ENCODE data around the gene NEU3.
"Not testable (repeated sequence)": the region's sequence is repeated elsewhere in the genome, so short reads cannot be mapped to it uniquely, and the experiment has no call there.

Gene NEU3

GRCh38 chr11:75011357-75011756, 22.6 kb downstream of the NEU3 start:
- no peak overlapping the region for H3K9ac ChIP-seq (ENCODE audit: low read depth in 1 of 2, low read length in 2 of 2)
- no peak overlapping the region for H3K4me3 ChIP-seq (ENCODE audit: low read depth in 1 of 2, low read length in 2 of 2)
- no peaks in the 10 kb centered on the region for H3K9me3 ChIP-seq (ENCODE audit: control insufficient read depth in 1 of 2, low read length in 2 of 2)
- H3K27me3 ChIP-seq (ENCODE audit: control insufficient read depth in 1 of 2, insufficient read depth in 2 of 2, low read length in 2 of 2): no peaks in the 10 kb centered on the region
- H3K36me3 ChIP-seq (ENCODE audit: control insufficient read depth in 1 of 2, insufficient read depth in 2 of 2, low read length in 2 of 2): peaks cover 5 to 12% of the 10 kb centered on the region in 2 donors
- no peak overlapping the region for H3K27ac ChIP-seq (ENCODE audit: low read depth, low read length)
- no peaks in the 10 kb centered on the region for H3K4me1 ChIP-seq (ENCODE audit: control insufficient read depth in 1 of 2, insufficient read depth in 2 of 2, low read length in 2 of 2)

GRCh38 chr11:75011872-75012271, 23.1 kb downstream of the NEU3 start:
- Histone ChIP-seq H3K4me3 (ENCODE audit: low read depth in 1 of 2, low read length in 2 of 2) (no peak overlapping the region), H3K9ac (ENCODE audit: low read depth in 1 of 2, low read length in 2 of 2) (no peak overlapping the region), H3K27ac (ENCODE audit: low read depth, low read length) (no peak overlapping the region), H3K27me3 (ENCODE audit: control insufficient read depth in 1 of 2, insufficient read depth in 2 of 2, low read length in 2 of 2) (no peaks in the 10 kb centered on the region), H3K36me3 (ENCODE audit: control insufficient read depth in 1 of 2, insufficient read depth in 2 of 2, low read length in 2 of 2) (peaks cover 0 to 7% of the 10 kb centered on the region in 2 donors), H3K4me1 (ENCODE audit: control insufficient read depth in 1 of 2, insufficient read depth in 2 of 2, low read length in 2 of 2) (no peaks in the 10 kb centered on the region), H3K9me3 (ENCODE audit: control insufficient read depth in 1 of 2, low read length in 2 of 2) (no peaks in the 10 kb centered on the region)

DNA sequence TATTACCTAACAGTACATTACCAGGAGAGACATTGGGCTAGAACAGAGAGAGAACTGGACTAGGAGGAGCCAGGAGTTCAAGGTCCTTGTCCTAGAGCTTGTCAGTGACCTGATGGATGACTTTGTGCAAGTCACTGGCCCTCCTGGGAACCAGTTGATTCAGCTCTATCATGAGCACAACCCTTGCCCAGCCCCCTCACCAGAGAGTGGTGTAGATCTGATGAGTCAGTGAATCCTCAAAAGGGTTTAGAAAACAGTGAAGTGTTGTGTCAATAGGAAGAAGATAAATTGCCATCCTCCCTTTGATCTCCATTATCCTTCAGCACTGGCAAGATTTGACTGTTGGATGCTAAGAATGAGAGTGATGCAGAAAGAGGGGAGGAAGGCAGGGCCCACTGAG, 24.3 kb downstream of the NEU3 start:
- H3K4me1 ChIP-seq (ENCODE audit: control insufficient read depth in 1 of 2, insufficient read depth in 2 of 2, low read length in 2 of 2): no peaks in the 10 kb centered on the region
- H3K9ac ChIP-seq (ENCODE audit: low read depth in 1 of 2, low read length in 2 of 2): no peak overlapping the region
- H3K4me3 ChIP-seq (ENCODE audit: low read depth in 1 of 2, low read length in 2 of 2): no peak overlapping the region
- no peaks in the 10 kb centered on the region for H3K9me3 ChIP-seq (ENCODE audit: control insufficient read depth in 1 of 2, low read length in 2 of 2)
- H3K27ac ChIP-seq (ENCODE audit: low read depth, low read length): no peak overlapping the region
- peaks cover 0 to 3% of the 10 kb centered on the region in 2 donors for H3K36me3 ChIP-seq (ENCODE audit: control insufficient read depth in 1 of 2, insufficient read depth in 2 of 2, low read length in 2 of 2)
- no peaks in the 10 kb centered on the region for H3K27me3 ChIP-seq (ENCODE audit: control insufficient read depth in 1 of 2, insufficient read depth in 2 of 2, low read length in 2 of 2)

DNA sequence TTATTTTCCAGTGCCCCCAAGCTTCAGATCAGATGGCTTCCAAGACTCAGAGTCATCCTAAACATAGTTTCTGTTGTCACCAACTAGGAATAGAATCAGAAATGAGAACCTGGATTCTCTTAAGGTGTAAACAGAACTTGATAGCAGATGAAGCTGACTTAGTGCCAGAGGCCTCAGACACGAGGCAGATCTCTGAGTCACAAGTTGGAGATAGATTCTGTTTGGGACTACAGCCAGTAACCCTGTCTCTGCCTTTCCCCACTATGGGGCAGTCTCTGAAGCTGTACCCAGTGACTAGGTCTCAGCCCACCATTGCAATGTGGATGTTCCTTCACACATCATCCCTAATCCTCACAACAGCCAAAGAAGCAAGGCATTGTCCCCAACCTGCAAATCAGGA, 25.4 kb downstream of the NEU3 start:
- H3K4me3 ChIP-seq (ENCODE audit: low read depth in 1 of 2, low read length in 2 of 2): no peak overlapping the region
- peaks cover 0 to 3% of the 10 kb centered on the region in 2 donors for H3K36me3 ChIP-seq (ENCODE audit: control insufficient read depth in 1 of 2, insufficient read depth in 2 of 2, low read length in 2 of 2)
- H3K4me1 ChIP-seq (ENCODE audit: control insufficient read depth in 1 of 2, insufficient read depth in 2 of 2, low read length in 2 of 2): no peaks in the 10 kb centered on the region
- H3K27me3 ChIP-seq (ENCODE audit: control insufficient read depth in 1 of 2, insufficient read depth in 2 of 2, low read length in 2 of 2): no peaks in the 10 kb centered on the region
- no peak overlapping the region for H3K9ac ChIP-seq (ENCODE audit: low read depth in 1 of 2, low read length in 2 of 2)
- no peaks in the 10 kb centered on the region for H3K9me3 ChIP-seq (ENCODE audit: control insufficient read depth in 1 of 2, low read length in 2 of 2)
- H3K27ac ChIP-seq (ENCODE audit: low read depth, low read length): no peak overlapping the region

DNA sequence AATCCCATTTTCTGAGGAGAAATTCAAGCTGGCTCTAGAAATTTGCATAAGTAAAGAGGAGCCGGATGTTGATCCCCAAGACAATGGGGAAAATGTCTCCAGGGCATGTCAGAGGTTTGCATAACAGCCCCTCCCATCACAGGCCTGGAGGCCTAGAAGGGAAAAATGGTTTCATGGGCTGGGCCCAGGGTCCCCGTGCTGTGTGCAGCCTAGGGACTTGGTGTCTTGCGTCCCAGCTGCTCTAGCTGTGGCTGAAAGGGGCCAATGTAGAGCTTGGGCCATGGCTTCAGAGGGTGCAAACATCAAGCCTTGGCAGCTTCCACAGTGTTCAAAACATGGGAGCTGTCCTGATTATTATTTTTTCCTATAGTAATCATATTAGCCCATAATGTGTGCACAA, 30.5 kb downstream of the NEU3 start:
- not testable (repeated sequence) for H3K4me1 ChIP-seq (ENCODE audit: control insufficient read depth in 1 of 2, insufficient read depth in 2 of 2, low read length in 2 of 2); H3K9me3 ChIP-seq (ENCODE audit: control insufficient read depth in 1 of 2, low read length in 2 of 2); H3K27me3 ChIP-seq (ENCODE audit: control insufficient read depth in 1 of 2, insufficient read depth in 2 of 2, low read length in 2 of 2); H3K36me3 ChIP-seq (ENCODE audit: control insufficient read depth in 1 of 2, insufficient read depth in 2 of 2, low read length in 2 of 2); H3K27ac ChIP-seq (ENCODE audit: low read depth, low read length); H3K4me3 ChIP-seq (ENCODE audit: low read depth in 1 of 2, low read length in 2 of 2); H3K9ac ChIP-seq (ENCODE audit: low read depth in 1 of 2, low read length in 2 of 2)

DNA sequence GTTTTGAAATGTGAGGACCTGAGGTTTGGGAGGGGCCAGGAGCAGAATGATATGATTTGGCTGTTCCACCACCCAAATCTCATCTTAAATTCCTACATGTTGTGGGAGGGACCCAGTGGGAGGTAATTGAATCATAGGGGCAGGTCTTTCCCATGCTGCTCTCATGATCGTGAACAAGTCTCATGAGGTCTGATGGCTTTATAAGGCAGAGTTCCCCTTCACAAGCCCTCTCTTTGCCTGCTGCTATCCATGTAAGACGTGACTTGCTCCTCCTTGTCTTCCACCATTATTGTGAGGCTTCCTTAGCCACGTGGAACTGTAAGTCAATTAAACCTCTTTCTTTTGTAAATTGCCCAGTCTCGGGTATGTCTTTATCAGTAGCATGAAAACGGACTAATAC, 31.6 kb downstream of the NEU3 start:
- not testable (repeated sequence) for H3K27me3 ChIP-seq (ENCODE audit: control insufficient read depth in 1 of 2, insufficient read depth in 2 of 2, low read length in 2 of 2); H3K27ac ChIP-seq (ENCODE audit: low read depth, low read length); H3K4me3 ChIP-seq (ENCODE audit: low read depth in 1 of 2, low read length in 2 of 2); H3K9ac ChIP-seq (ENCODE audit: low read depth in 1 of 2, low read length in 2 of 2); H3K36me3 ChIP-seq (ENCODE audit: control insufficient read depth in 1 of 2, insufficient read depth in 2 of 2, low read length in 2 of 2); H3K4me1 ChIP-seq (ENCODE audit: control insufficient read depth in 1 of 2, insufficient read depth in 2 of 2, low read length in 2 of 2); H3K9me3 ChIP-seq (ENCODE audit: control insufficient read depth in 1 of 2, low read length in 2 of 2)

DNA sequence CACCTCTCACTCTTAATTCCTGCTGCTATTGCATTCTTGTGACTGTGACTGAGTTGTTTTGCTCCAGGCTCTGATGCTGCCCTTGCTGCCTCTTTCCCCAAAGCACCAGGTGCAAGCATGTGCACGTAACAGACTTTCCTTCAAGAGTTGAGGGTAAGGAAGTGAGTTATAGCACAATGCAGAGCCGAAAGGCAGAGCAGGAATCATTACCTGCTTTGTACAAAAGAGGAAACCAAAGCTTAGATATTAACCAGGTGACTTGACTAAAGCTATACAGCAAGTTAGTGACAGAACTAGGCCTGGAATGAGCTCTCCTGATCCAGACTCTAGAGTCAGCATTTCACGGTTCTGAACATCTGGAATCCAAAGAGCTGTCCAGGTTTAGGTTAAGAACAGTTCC, 33.6 kb downstream of the NEU3 start:
- H3K9me3 ChIP-seq (ENCODE audit: control insufficient read depth in 1 of 2, low read length in 2 of 2): no peaks in the 10 kb centered on the region
- no peaks in the 10 kb centered on the region for H3K4me1 ChIP-seq (ENCODE audit: control insufficient read depth in 1 of 2, insufficient read depth in 2 of 2, low read length in 2 of 2)
- no peaks in the 10 kb centered on the region for H3K27me3 ChIP-seq (ENCODE audit: control insufficient read depth in 1 of 2, insufficient read depth in 2 of 2, low read length in 2 of 2)
- no peaks in the 10 kb centered on the region for H3K36me3 ChIP-seq (ENCODE audit: control insufficient read depth in 1 of 2, insufficient read depth in 2 of 2, low read length in 2 of 2)
- H3K9ac ChIP-seq (ENCODE audit: low read depth in 1 of 2, low read length in 2 of 2): no peak overlapping the region
- no peak overlapping the region for H3K4me3 ChIP-seq (ENCODE audit: low read depth in 1 of 2, low read length in 2 of 2)
- no peak overlapping the region for H3K27ac ChIP-seq (ENCODE audit: low read depth, low read length)

DNA sequence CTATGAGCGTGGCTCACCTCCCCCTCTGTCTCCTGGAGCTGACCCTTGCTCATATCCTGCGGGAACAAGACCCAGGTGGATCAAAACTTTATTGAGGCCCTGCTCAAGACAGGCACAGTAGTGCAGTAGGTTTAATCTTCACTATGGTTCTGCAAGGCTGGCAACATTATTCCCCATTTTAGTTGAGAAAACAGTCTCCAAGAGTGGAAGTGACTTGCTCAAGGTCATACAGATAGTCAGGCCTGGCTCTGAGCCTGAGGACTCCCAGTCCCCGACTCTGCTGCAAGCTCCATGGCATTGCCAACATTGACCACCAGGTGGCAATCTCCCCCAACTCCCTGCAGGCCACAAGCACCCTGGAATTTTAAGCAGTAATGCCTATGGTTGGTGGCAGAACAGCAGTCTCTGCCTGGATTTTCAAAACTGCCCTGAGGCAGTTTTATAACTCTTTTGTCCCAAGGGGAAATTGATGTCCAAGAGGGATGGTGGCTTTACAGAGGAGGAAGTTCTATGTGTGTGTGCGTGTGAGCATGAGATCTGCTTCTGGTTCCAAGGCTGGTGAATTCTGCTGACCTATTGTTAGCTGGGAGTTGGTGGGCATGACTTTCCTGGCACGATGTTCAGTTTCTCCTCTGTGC, 34.1 kb downstream of the NEU3 start:
- H3K36me3 ChIP-seq (ENCODE audit: control insufficient read depth in 1 of 2, insufficient read depth in 2 of 2, low read length in 2 of 2): no peaks in the 10 kb centered on the region
- H3K4me3 ChIP-seq (ENCODE audit: low read depth in 1 of 2, low read length in 2 of 2): no peak overlapping the region
- no peaks in the 10 kb centered on the region for H3K9me3 ChIP-seq (ENCODE audit: control insufficient read depth in 1 of 2, low read length in 2 of 2)
- H3K27ac ChIP-seq (ENCODE audit: low read depth, low read length): no peak overlapping the region
- no peaks in the 10 kb centered on the region for H3K27me3 ChIP-seq (ENCODE audit: control insufficient read depth in 1 of 2, insufficient read depth in 2 of 2, low read length in 2 of 2)
- no peak overlapping the region for H3K9ac ChIP-seq (ENCODE audit: low read depth in 1 of 2, low read length in 2 of 2)
- no peaks in the 10 kb centered on the region for H3K4me1 ChIP-seq (ENCODE audit: control insufficient read depth in 1 of 2, insufficient read depth in 2 of 2, low read length in 2 of 2)

DNA sequence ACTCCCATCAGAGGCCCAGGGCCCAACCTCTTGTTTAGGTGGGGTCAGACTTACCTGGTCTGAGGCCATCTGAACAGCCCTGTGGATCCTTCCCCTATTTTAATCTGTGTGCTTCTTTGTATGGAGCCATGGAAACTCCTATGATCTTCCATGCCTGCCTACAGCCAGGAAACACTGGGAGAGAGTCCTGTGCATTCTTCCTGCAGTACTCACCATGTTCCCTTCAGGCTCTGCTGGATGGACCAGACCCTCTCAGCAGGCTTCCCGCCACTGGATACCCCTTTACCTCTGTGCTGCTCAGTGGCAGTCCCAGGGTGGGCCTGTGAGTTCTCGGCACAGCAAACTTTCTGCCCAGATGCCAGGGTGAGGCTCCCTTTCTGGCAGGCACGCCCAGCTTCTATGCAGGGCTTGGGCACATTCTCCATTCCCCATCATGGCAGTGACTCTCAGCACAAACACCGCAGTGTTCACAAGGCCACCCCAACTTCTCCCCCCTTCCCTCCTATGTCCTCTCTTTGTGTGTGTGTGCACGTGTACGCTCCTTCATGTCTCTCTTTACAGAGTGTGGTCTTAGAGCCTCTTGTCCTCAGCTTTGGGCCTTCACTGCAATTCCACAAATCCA, 34.8 kb downstream of the NEU3 start:
- H3K4me1 ChIP-seq (ENCODE audit: control insufficient read depth in 1 of 2, insufficient read depth in 2 of 2, low read length in 2 of 2): no peaks in the 10 kb centered on the region
- no peaks in the 10 kb centered on the region for H3K9me3 ChIP-seq (ENCODE audit: control insufficient read depth in 1 of 2, low read length in 2 of 2)
- H3K4me3 ChIP-seq (ENCODE audit: low read depth in 1 of 2, low read length in 2 of 2): no peak overlapping the region
- no peaks in the 10 kb centered on the region for H3K27me3 ChIP-seq (ENCODE audit: control insufficient read depth in 1 of 2, insufficient read depth in 2 of 2, low read length in 2 of 2)
- H3K36me3 ChIP-seq (ENCODE audit: control insufficient read depth in 1 of 2, insufficient read depth in 2 of 2, low read length in 2 of 2): no peaks in the 10 kb centered on the region
- H3K9ac ChIP-seq (ENCODE audit: low read depth in 1 of 2, low read length in 2 of 2): no peak overlapping the region
- H3K27ac ChIP-seq (ENCODE audit: low read depth, low read length): no peak overlapping the region

- H3K4me3 ChIP-seq (ENCODE audit: low read depth in 1 of 2, low read length in 2 of 2): no peak overlapping the region
- H3K36me3 ChIP-seq (ENCODE audit: control insufficient read depth in 1 of 2, insufficient read depth in 2 of 2, low read length in 2 of 2): no peaks in the 10 kb centered on the region
- H3K4me1 ChIP-seq (ENCODE audit: control insufficient read depth in 1 of 2, insufficient read depth in 2 of 2, low read length in 2 of 2): no peaks in the 10 kb centered on the region
- no peak overlapping the region for H3K9ac ChIP-seq (ENCODE audit: low read depth in 1 of 2, low read length in 2 of 2)
- no peaks in the 10 kb centered on the region for H3K27me3 ChIP-seq (ENCODE audit: control insufficient read depth in 1 of 2, insufficient read depth in 2 of 2, low read length in 2 of 2)
- no peak overlapping the region for H3K27ac ChIP-seq (ENCODE audit: low read depth, low read length)
- no peaks in the 10 kb centered on the region for H3K9me3 ChIP-seq (ENCODE audit: control insufficient read depth in 1 of 2, low read length in 2 of 2)
Observed at GRCh38 chr11:75024068-75024449, 35.3 kb downstream of the NEU3 start.
